IPS-15b (cell line): Measurements from ENCODE around the gene SCNN1A.

Experiments
- H3K27me3 ChIP-seq: one replicate; pipeline ENCODE4 v1.6.1; 2013; ENCODE audit warnings: low read length; ENCODE audit not compliant: control insufficient read depth, insufficient read depth
- H3K36me3 ChIP-seq: one replicate; pipeline ENCODE4 v1.6.1; 2013; ENCODE audit warnings: low read length; ENCODE audit not compliant: control insufficient read depth, insufficient read depth
- H3K4me1 ChIP-seq: one replicate; pipeline ENCODE4 v1.6.1; 2013; ENCODE audit warnings: mild to moderate bottlenecking, low read length; ENCODE audit not compliant: control insufficient read depth, insufficient read depth
- H3K4me3 ChIP-seq: one replicate; pipeline ENCODE4 v1.5.1; 2013; ENCODE audit warnings: low read depth, low read length
- H3K9ac ChIP-seq: one replicate; pipeline ENCODE4 v1.6.1; 2013; ENCODE audit warnings: low read depth, mild to moderate bottlenecking, low read length
- H3K9me3 ChIP-seq: one replicate; pipeline ENCODE4 v1.6.1; 2013; ENCODE audit warnings: mild to moderate bottlenecking, low read length; ENCODE audit not compliant: control insufficient read depth, insufficient read depth

The SCNN1A gene

DNA sequence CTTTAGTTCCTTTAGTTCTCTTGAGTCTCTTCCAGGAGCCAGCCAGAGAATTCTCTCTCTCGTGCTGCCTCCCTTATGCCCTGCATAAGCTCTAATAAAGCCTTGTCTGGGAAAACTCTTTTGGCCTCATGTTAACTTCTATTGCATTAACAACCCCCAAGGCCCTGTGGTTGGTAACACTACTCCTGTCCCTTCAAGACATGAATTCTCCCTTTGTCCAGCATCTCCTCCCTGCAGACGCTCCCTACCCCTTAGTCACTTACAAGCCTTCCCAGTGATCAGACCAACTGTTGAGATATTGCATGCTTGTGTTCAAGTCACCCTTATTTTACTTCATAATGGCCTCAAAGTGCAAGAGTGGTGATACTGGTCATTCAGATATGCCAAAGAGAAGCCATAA is 20.7 kb upstream of the SCNN1A start:
- Histone ChIP-seq H3K4me3 (no peak overlapping the region), H3K27me3 (no peaks in the 10 kb centered on the region), H3K9me3 (no peaks in the 10 kb centered on the region), H3K4me1 (peaks cover 9% of the 10 kb centered on the region), H3K36me3 (no peaks in the 10 kb centered on the region), H3K9ac (no peak overlapping the region)

DNA sequence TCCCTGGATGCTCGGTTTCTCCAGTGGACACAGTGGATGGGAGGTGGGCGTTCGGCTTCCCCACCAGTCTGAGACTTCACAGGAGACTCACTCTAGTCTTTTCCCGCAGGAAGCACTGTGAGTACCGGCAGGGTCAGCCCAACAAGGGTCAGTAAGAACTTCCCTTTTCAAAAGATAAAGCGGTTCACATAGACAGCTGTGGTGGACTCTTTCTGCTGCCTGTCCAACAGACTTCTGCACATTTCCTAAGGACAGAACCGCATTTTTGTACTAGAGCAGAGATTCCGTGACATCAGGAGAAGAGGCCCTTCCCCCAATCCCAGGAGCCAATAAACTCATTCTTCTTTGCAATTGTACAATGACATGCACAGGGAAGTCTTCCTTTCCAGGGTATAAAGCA is 19.0 kb upstream of the SCNN1A start:
- H3K9me3 ChIP-seq = no peaks in the 10 kb centered on the region
- no peak overlapping the region for H3K4me3 ChIP-seq
- H3K36me3 ChIP-seq = no peaks in the 10 kb centered on the region
- H3K27me3 ChIP-seq = no peaks in the 10 kb centered on the region
- peaks cover 9% of the 10 kb centered on the region for H3K4me1 ChIP-seq
- H3K9ac ChIP-seq = no peak overlapping the region

DNA sequence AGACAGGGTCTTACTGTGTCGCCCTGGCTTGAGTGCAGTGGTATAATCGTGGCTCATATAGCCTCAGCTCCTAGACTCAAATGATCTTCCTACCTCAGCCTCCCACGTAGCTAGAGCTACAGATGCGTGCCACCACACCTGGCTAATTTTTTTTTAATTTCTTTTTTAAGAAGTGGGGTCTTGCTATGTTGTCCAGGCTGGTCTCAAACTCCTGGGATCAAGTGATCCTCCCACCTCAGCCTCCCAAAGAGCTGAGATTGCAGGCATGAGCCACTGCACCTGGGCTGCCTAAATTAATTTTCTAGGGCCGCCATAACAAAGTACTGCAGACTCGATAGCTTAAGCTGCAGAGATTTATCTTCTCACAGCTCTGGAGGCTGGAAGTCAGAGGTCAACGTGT is 17.7 kb upstream of the SCNN1A start:
- Histone ChIP-seq H3K4me3 (no peak overlapping the region), H3K36me3 (no peaks in the 10 kb centered on the region), H3K9ac (no peak overlapping the region), H3K4me1 (peaks cover 9% of the 10 kb centered on the region), H3K27me3 (no peaks in the 10 kb centered on the region), H3K9me3 (no peaks in the 10 kb centered on the region)

DNA sequence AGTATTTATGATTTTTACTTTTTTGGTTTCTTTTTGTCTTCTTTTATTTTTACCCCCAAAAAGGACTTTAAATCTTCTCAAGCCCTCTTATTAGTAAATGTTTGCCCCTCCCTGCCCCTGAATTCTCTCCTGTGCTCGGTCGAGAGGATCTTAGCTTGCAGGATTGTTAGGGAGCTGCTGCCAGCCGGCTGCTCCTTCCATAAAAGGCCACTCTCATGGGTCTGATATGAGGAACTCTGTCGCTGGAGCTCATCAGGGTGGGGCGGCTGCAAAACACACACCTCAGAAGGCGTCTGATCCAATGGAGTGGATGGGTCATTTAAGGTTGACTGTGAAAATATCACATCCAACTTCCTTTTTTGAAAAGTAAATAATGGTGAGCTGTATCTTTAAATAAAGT is 17.1 kb upstream of the SCNN1A start:
- Histone ChIP-seq H3K9me3 (no peaks in the 10 kb centered on the region), H3K36me3 (no peaks in the 10 kb centered on the region), H3K9ac (no peak overlapping the region)

DNA sequence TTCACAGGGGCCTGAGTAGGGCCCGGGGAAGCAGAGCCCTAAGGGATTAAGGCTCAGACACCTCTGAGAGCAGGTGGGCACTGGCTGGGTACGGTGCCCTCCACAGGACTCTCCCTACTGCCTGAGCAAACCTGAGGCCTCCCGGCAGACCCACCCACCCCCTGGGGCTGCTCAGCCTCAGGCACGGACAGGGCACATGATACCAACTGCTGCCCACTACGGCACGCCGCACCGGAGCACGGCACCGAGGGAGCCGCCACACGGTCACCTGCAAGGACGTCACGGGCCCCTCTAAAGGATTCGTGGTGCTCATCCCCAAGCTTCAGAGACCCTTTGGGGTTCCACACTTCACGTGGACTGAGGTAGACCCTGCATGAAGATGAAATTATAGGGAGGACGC is 15.7 kb upstream of the SCNN1A start:
- no peaks in the 10 kb centered on the region for H3K36me3 ChIP-seq
- H3K9me3 ChIP-seq = no peaks in the 10 kb centered on the region
- H3K27me3 ChIP-seq = no peaks in the 10 kb centered on the region
- no peak overlapping the region for H3K4me3 ChIP-seq
- peaks cover 4% of the 10 kb centered on the region for H3K4me1 ChIP-seq
- no peak overlapping the region for H3K9ac ChIP-seq

More for the DNA sequence above, 17.1 kb upstream of the SCNN1A start:
- H3K4me1 ChIP-seq = peaks cover 9% of the 10 kb centered on the region
- H3K27me3 ChIP-seq = no peaks in the 10 kb centered on the region
- no peak overlapping the region for H3K4me3 ChIP-seq

DNA sequence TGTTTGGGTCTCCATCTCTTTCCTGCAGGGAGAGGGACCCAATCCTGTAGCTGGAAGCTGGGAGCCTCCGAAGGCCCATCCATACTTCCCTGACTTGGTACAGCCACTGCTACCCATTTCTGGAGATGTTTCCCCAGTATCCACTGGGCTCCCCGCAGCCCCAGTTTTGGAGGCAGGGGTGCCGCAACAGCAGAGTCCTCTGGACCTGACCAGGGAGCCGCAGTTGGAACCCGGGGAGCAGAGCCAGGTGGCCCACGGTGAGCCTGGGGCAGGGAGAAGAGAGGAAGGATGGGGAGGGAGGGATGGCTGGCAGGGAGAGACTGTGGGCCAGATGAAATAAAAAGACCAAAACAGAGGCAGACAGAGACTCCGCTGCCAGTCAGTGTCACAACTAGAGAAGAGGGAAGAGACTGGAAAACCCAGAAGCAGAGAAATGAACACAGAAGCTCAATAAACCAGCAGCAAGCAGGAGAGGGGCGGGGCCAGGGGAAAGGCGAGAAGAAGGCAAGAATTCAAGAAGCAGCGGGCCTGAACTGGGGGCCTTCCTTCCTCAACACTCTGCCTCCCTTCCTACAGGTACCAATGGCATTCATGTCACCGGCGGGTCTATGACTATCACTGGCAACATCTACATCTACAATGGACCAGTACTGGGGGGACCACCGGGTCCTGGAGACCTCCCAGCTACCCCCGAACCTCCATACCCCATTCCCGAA is 14.9 kb upstream of the SCNN1A start:
- Histone ChIP-seq H3K4me1 (no peaks in the 10 kb centered on the region), H3K9me3 (no peaks in the 10 kb centered on the region), H3K4me3 (no peak overlapping the region), H3K27me3 (no peaks in the 10 kb centered on the region), H3K36me3 (no peaks in the 10 kb centered on the region), H3K9ac (no peak overlapping the region)

DNA sequence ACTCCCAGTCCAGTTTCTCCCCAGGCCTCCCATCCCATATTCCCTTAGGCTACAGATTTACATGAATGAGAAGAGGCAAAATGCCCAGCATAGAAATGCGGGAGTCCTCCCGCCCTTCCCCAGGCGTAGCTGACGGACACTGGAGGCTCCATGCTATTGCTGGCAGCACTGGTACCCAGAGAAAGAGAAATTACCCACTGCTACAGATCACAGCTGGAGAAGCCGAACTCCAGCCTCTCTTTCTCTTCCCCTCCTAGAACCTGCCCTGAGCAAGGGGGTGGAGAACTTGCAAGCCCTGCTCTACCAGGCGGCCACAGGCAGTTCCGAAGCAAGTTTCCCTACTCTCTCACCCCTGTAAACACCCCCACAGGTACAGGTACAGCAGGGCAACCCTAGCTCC is 12.2 kb upstream of the SCNN1A start:
- no peaks in the 10 kb centered on the region for H3K36me3 ChIP-seq
- H3K4me3 ChIP-seq = no peak overlapping the region
- no peak overlapping the region for H3K9ac ChIP-seq
- peaks cover 8% of the 10 kb centered on the region for H3K4me1 ChIP-seq
- H3K9me3 ChIP-seq = no peaks in the 10 kb centered on the region
- peaks cover 19% of the 10 kb centered on the region for H3K27me3 ChIP-seq

DNA sequence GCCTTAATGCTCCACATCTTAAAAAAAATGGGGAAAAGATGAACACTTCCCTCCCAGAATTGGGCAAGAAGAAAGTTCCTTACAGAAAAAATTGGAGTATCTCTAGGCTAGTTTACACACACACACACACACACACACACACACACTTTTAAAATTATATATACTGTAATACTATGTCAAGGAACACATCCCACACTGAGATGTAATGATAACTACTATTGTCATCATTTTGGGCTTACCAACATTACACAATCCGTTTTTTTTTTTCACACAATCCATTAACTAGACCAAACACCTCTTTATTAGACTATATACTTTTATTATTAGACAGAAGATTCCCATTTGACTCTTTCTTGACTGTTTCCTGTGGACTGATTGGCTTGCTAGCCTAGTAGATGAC is 11.1 kb upstream of the SCNN1A start:
- no peaks in the 10 kb centered on the region for H3K36me3 ChIP-seq
- H3K4me1 ChIP-seq = peaks cover 13% of the 10 kb centered on the region
- H3K4me3 ChIP-seq = no peak overlapping the region
- no peaks in the 10 kb centered on the region for H3K9me3 ChIP-seq
- H3K27me3 ChIP-seq = peaks cover 25% of the 10 kb centered on the region
- no peak overlapping the region for H3K9ac ChIP-seq

DNA sequence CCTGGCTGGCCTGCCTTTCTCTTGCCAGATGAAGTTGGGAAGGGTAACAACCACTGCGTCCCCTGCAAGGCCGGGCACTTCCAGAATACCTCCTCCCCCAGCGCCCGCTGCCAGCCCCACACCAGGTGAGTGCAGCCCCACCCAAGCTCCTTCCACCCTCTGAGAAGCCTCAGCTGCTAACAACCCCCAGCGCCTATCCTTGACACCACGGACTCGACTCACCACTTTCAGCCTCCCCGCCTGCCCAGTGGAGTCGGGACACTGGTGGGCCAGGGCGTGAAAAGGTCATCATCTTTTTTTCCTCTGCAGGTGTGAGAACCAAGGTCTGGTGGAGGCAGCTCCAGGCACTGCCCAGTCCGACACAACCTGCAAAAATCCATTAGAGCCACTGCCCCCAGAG is 10.7 kb upstream of the SCNN1A start:
- Histone ChIP-seq H3K4me3 (no peak overlapping the region), H3K4me1 (peaks cover 13% of the 10 kb centered on the region), H3K9me3 (no peaks in the 10 kb centered on the region), H3K9ac (no peak overlapping the region), H3K27me3 (peaks cover 29% of the 10 kb centered on the region), H3K36me3 (no peaks in the 10 kb centered on the region)

DNA sequence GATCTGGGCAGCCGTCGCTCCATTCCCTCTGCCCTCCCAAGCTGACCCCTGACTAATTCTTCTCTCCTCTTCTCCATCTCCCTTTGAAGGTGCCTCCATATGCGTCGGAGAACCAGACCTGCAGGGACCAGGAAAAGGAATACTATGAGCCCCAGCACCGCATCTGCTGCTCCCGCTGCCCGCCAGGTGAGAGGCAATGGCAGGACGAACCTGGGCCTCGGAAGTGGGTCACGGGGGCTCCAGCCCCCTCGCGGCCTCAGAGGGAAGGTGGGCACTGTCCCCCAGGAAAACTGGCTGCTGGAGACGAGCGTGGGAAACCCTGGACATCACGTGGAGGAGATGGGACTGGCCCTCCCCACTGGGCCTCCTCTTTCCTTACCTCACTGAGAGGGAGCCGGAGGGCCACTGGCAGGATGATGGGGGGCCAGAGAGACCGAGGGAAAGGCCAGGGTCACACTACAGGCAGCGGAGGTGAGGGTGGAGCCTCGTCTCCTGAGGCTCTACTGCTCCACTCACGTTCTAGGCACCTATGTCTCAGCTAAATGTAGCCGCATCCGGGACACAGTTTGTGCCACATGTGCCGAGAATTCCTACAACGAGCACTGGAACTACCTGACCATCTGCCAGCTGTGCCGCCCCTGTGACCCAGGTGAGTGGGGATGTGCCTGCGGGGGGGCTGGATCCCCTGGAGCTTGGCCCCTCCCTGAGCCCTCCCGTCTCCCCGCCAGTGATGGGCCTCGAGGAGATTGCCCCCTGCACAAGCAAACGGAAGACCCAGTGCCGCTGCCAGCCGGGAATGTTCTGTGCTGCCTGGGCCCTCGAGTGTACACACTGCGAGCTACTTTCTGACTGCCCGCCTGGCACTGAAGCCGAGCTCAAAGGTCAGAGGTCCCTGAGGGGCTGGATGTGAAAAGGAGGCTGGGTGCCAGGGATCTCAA is 9.4 kb upstream of the SCNN1A start:
- no peak overlapping the region for H3K4me3 ChIP-seq
- peaks cover 13% of the 10 kb centered on the region for H3K4me1 ChIP-seq
- no peak overlapping the region for H3K9ac ChIP-seq

DNA sequence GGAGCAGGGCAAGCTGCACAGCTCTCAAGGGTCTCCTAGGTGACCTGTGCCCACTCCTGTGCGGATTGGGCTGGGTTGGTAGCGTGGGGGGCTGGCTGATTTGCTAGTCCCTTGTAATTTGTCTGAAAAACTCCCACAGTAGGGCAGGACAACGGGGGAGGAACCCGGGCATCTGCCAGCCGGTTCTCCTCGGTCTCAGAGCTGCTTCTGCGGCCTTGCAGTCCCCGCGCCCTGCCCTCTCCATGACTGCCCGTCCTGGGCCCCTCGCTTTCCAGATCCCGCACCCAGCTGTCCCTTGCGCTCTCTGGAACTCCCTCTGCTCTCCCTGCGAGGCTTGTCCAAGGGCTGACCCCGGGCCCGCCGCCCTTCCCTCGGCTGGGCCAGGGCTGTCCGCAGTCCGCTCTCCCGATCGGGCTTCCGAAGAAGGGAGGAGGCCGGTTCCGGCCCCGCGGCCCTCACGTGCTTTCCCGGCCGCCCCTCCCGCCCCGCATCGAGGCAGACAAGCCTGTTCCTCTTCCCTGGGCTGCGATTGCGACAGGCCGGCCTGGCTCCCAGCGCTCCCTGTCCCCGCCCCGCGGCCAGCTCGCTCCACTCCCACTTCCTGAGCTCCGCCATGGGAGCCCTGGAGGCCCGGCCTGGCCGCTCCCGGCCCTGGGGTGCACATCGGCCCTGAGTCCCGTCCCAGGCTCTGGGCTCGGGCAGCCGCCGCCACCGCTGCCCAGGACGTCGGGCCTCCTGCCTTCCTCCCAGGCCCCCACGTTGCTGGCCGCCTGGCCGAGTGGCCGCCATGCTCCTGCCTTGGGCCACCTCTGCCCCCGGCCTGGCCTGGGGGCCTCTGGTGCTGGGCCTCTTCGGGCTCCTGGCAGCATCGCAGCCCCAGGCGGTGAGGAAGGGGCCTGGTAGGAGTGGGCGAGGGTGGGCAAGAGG is 8.5 kb upstream of the SCNN1A start, which contains the start of gene LTBR:
LTBR (plus strand) TSS at position 591 of the 927 bp plus-strand sequence; CDS start at position 788, 197 bp downstream.
- Histone ChIP-seq H3K36me3 (no peaks in the 10 kb centered on the region), H3K27me3 (peaks cover 34% of the 10 kb centered on the region), H3K4me3 (no peak within 1 kb of the TSS), H3K9ac (no peak within 1 kb of the TSS), H3K4me1 (peaks cover 13% of the 10 kb centered on the region), H3K9me3 (no peaks in the 10 kb centered on the region)

More for the DNA sequence above, 9.4 kb upstream of the SCNN1A start:
- Histone ChIP-seq H3K36me3 (no peaks in the 10 kb centered on the region), H3K27me3 (peaks cover 34% of the 10 kb centered on the region), H3K9me3 (no peaks in the 10 kb centered on the region)
